ENCODE results near the gene ANKS3.
A peak's percentile ranks its signal among the peaks of the same experiment; 100 is the strongest.

The ANKS3 gene

GRCh38 chr16:4682616-4683254 lies 51.3 kb downstream of the ANKS3 start (continued):
- TF ChIP-seq PATZ1 (tag by site-specific recombination; IDR thresholded peaks at IDR 0.05) = 0 out of 2 replicates have a peak, but pooled peaks have one; percentile 19
- 0 out of 2 replicates have a peak, but pooled peaks have one; percentile 29 for TF ChIP-seq ZNF2 (tag by site-specific recombination; IDR thresholded peaks at IDR 0.05)

- ChIA-PET CTCF (no interaction called here), POLR2A (no interaction called here)
- Histone ChIP-seq H3K4me1 (ENCODE audit: control insufficient read depth, insufficient read depth, low read length) (no peaks in the 10 kb centered on the region), H3K4me3 (ENCODE audit: low read depth, low read length) (no peak overlapping the region), H3K9me3 (ENCODE audit: control insufficient read depth, insufficient read depth, low read depth, low read length) (no peaks in the 10 kb centered on the region), H3K36me3 (ENCODE audit: control insufficient read depth in 2 of 2, insufficient read depth in 1 of 2, low read length in 2 of 2) (peaks cover 0 to 89% of the 10 kb centered on the region in 2 experiments; a peak in 2 of 3 replicates), H3K27ac (ENCODE audit: extremely low read depth, low read depth, low read length) (no peak overlapping the region)
- TF ChIP-seq PRDM2 (tag by site-specific recombination; IDR thresholded peaks at IDR 0.05; ENCODE audit: borderline replicate concordance) (no peak), ZNF404 (tag by site-specific recombination; IDR thresholded peaks at IDR 0.05) (no peak), ZBTB20 (tag by site-specific recombination; IDR thresholded peaks at IDR 0.05) (no peak), SALL2 (tag by site-specific recombination; IDR thresholded peaks at IDR 0.05; ENCODE audit: borderline replicate concordance) (no peak), ZNF292 (tag by site-specific recombination; IDR thresholded peaks at IDR 0.05; ENCODE audit: borderline replicate concordance, low read depth) (no peak), ZNF560 (tag by site-specific recombination; IDR thresholded peaks at IDR 0.05; ENCODE audit: borderline replicate concordance) (no peak), ZNF585B (tag by site-specific recombination; IDR thresholded peaks at IDR 0.05) (no peak), REST (tag by site-specific recombination; IDR thresholded peaks at IDR 0.05) (no peak), HOXC10 (CRISPR knock-in tag; IDR thresholded peaks at IDR 0.05) (no peak), AEBP2 (tag by site-specific recombination; IDR thresholded peaks at IDR 0.05; ENCODE audit: borderline replicate concordance) (no peak)
- TF ChIP-seq, protein P1, sequence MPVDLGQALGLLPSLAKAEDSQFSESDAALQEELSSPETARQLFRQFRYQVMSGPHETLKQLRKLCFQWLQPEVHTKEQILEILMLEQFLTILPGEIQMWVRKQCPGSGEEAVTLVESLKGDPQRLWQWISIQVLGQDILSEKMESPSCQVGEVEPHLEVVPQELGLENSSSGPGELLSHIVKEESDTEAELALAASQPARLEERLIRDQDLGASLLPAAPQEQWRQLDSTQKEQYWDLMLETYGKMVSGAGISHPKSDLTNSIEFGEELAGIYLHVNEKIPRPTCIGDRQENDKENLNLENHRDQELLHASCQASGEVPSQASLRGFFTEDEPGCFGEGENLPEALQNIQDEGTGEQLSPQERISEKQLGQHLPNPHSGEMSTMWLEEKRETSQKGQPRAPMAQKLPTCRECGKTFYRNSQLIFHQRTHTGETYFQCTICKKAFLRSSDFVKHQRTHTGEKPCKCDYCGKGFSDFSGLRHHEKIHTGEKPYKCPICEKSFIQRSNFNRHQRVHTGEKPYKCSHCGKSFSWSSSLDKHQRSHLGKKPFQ (tag by site-specific recombination; IDR thresholded peaks at IDR 0.05) = no peak
- TF ChIP-seq, protein P2, sequence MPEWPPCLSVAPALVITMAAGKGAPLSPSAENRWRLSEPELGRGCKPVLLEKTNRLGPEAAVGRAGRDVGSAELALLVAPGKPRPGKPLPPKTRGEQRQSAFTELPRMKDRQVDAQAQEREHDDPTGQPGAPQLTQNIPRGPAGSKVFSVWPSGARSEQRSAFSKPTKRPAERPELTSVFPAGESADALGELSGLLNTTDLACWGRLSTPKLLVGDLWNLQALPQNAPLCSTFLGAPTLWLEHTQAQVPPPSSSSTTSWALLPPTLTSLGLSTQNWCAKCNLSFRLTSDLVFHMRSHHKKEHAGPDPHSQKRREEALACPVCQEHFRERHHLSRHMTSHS (tag by site-specific recombination; IDR thresholded peaks at IDR 0.05) = no peak
- TF ChIP-seq, protein P3, sequence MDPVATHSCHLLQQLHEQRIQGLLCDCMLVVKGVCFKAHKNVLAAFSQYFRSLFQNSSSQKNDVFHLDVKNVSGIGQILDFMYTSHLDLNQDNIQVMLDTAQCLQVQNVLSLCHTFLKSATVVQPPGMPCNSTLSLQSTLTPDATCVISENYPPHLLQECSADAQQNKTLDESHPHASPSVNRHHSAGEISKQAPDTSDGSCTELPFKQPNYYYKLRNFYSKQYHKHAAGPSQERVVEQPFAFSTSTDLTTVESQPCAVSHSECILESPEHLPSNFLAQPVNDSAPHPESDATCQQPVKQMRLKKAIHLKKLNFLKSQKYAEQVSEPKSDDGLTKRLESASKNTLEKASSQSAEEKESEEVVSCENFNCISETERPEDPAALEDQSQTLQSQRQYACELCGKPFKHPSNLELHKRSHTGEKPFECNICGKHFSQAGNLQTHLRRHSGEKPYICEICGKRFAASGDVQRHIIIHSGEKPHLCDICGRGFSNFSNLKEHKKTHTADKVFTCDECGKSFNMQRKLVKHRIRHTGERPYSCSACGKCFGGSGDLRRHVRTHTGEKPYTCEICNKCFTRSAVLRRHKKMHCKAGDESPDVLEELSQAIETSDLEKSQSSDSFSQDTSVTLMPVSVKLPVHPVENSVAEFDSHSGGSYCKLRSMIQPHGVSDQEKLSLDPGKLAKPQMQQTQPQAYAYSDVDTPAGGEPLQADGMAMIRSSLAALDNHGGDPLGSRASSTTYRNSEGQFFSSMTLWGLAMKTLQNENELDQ (tag by site-specific recombination; IDR thresholded peaks at IDR 0.05; ENCODE audit: low read depth) = no peak
Observed at GRCh38 chr16:4682084-4682591, 51.9 kb downstream of the ANKS3 start.
